Loucy (cell line): ENCODE measurements around the gene VSIG8.

ENCODE experiments used
- H2AFZ ChIP-seq: fragments of 200-600 bp; sonication (generic); 2 replicates; pipeline ENCODE4 v1.6.0; 2016; ENCODE audit warnings: antibody characterized with exemption, mild to moderate bottlenecking, low read length, moderate library complexity
- H3F3A ChIP-seq: fragments of 200-600 bp; 2 replicates; pipeline ENCODE4 v1.6.0; 2016; ENCODE audit warnings: antibody characterized with exemption, low read depth, mild to moderate bottlenecking
- H3K27me3 ChIP-seq: fragments of 200-600 bp; sonication (generic); 2 replicates; pipeline ENCODE4 v1.6.1; 2014; ENCODE audit warnings: low read length, mild to moderate bottlenecking; ENCODE audit not compliant: insufficient read depth, poor library complexity, severe bottlenecking
- H3K36me3 ChIP-seq: fragments of 200-600 bp; sonication (generic); 2 replicates; pipeline ENCODE4 v1.6.1; 2016; ENCODE audit warnings: low read length; ENCODE audit not compliant: insufficient read depth
- H3K4me1 ChIP-seq: fragments of 200-600 bp; sonication (generic); 2 replicates; pipeline ENCODE4 v1.5.1; 2014; ENCODE audit warnings: low read length, mild to moderate bottlenecking; ENCODE audit not compliant: insufficient read depth, poor library complexity, severe bottlenecking
- H3K4me2 ChIP-seq: fragments of 200-600 bp; sonication (generic); 2 replicates; pipeline ENCODE4 v1.6.0; 2014; ENCODE audit warnings: antibody characterized with exemption, low read length, low read depth, mild to moderate bottlenecking; ENCODE audit not compliant: poor library complexity, severe bottlenecking
- H3K4me3 ChIP-seq: fragments of 200-600 bp; sonication (generic); 2 replicates; pipeline ENCODE4 v1.5.1; 2014; ENCODE audit warnings: low read length, mild to moderate bottlenecking, mixed read lengths; ENCODE audit not compliant: poor library complexity, severe bottlenecking
- H3K79me2 ChIP-seq: fragments of 200-600 bp; sonication (generic); 2 replicates; pipeline ENCODE4 v1.6.1; 2014; ENCODE audit warnings: low read length; ENCODE audit not compliant: insufficient read depth
- H3K9ac ChIP-seq: fragments of 200-600 bp; sonication (generic); 2 replicates; pipeline ENCODE4 v1.6.0; 2014; ENCODE audit warnings: mild to moderate bottlenecking, low read depth, low read length, moderate library complexity; ENCODE audit not compliant: poor library complexity, severe bottlenecking
- H3K9me2 ChIP-seq: fragments of 200-600 bp; sonication (generic); replicated peaks from 2 replicates; pipeline ENCODE4 v1.6.1; 2016; ENCODE audit warnings: low read depth, low read length, mixed read lengths
- H3K9me3 ChIP-seq: fragments of 200-600 bp; sonication (generic); 2 replicates; pipeline ENCODE4 v1.6.1; 2014; ENCODE audit warnings: mild to moderate bottlenecking, antibody characterized with exemption, low read length, low read depth; ENCODE audit not compliant: insufficient read depth
- H4K20me1 ChIP-seq: fragments of 200-600 bp; sonication (generic); 2 replicates; pipeline ENCODE4 v1.6.0; 2014; ENCODE audit warnings: antibody characterized with exemption, low read length, mild to moderate bottlenecking; ENCODE audit not compliant: insufficient read depth, poor library complexity, severe bottlenecking
- CTCF ChIP-seq: fragments of 200-600 bp; sonication (generic); conservative IDR thresholded peaks from 2 replicates; pipeline ENCODE4 v1.5.1; 2014; ENCODE audit warnings: mild to moderate bottlenecking, antibody characterized with exemption, low read length
- EZH2phosphoT487 ChIP-seq: fragments of 200-600 bp; IDR thresholded peaks from 2 replicates; pipeline ENCODE4 v1.6.1; 2018; ENCODE audit warnings: antibody characterized with exemption, mild to moderate bottlenecking, moderate library complexity, borderline replicate concordance

Gene VSIG8

GRCh38 chr1:159880430-159880829 is 18.0 kb upstream of the VSIG8 start:
- H3K4me2 ChIP-seq: no peak overlapping the region
- H3F3A ChIP-seq: no peaks in the 10 kb centered on the region; the same call in 1 of the 2 replicates
- peaks cover 19% of the 10 kb centered on the region for H3K4me1 ChIP-seq
- TF ChIP-seq EZH2phosphoT487 (no peak), CTCF (no peak)
- H3K27me3 ChIP-seq: no peaks in the 10 kb centered on the region
- no peaks in the 10 kb centered on the region for H3K9me3 ChIP-seq
- H3K9ac ChIP-seq: no peak overlapping the region
- H2AFZ ChIP-seq: no peak overlapping the region
- H3K4me3 ChIP-seq: no peak overlapping the region
- no peaks in the 10 kb centered on the region for H3K36me3 ChIP-seq
- H3K79me2 ChIP-seq: no peaks in the 10 kb centered on the region
- no peaks in the 10 kb centered on the region for H3K9me2 ChIP-seq
- H4K20me1 ChIP-seq: no peaks in the 10 kb centered on the region

- Histone ChIP-seq H3F3A (no peaks in the 10 kb centered on the region; the same call in 1 of the 2 replicates), H3K9ac (no peak overlapping the region), H3K36me3 (no peaks in the 10 kb centered on the region), H4K20me1 (no peaks in the 10 kb centered on the region), H3K4me1 (peaks cover 19% of the 10 kb centered on the region), H3K79me2 (no peaks in the 10 kb centered on the region), H3K9me2 (no peaks in the 10 kb centered on the region), H3K4me2 (no peak overlapping the region), H3K27me3 (no peaks in the 10 kb centered on the region), H3K4me3 (no peak overlapping the region), H3K9me3 (no peaks in the 10 kb centered on the region), H2AFZ (no peak overlapping the region)
- no peak for TF ChIP-seq CTCF
Measured at GRCh38 chr1:159879977-159880376, 17.5 kb upstream of the VSIG8 start.

- no peaks in the 10 kb centered on the region; the same call in 1 of the 2 replicates for H3F3A ChIP-seq
- no peaks in the 10 kb centered on the region for H3K36me3 ChIP-seq
- no peaks in the 10 kb centered on the region for H3K9me3 ChIP-seq
- H3K9ac ChIP-seq: no peak overlapping the region
- H3K4me2 ChIP-seq: no peak overlapping the region
- H4K20me1 ChIP-seq: no peaks in the 10 kb centered on the region
- no peaks in the 10 kb centered on the region for H3K27me3 ChIP-seq
- no peak overlapping the region for H3K4me3 ChIP-seq
- peaks cover 19% of the 10 kb centered on the region for H3K4me1 ChIP-seq
- TF ChIP-seq CTCF (no peak), EZH2phosphoT487 (no peak)
- no peaks in the 10 kb centered on the region for H3K79me2 ChIP-seq
- H3K9me2 ChIP-seq: no peaks in the 10 kb centered on the region
- no peak overlapping the region for H2AFZ ChIP-seq
Measured at GRCh38 chr1:159879136-159879535, 16.7 kb upstream of the VSIG8 start.
